HUES64 (cell line): ENCODE data around the gene PCDHA1.
A peak's percentile ranks its signal among the peaks of the same experiment; 100 is the strongest.
"Not testable (repeated sequence)": the region's sequence is repeated elsewhere in the genome, so short reads cannot be mapped to it uniquely, and the experiment has no call there.

Experiments used
- H3K27ac ChIP-seq: 2 replicates; pipeline ENCODE4 v1.7.0; 2013; ENCODE audit warnings: low read depth, low read length, inconsistent platforms
- H3K27me3 ChIP-seq: 2 replicates; pipeline ENCODE4 v1.6.1; 2013; ENCODE audit warnings: mild to moderate bottlenecking, low read length; ENCODE audit not compliant: insufficient read depth
- H3K36me3 ChIP-seq: 2 replicates; pipeline ENCODE4 v1.6.1; 2013; ENCODE audit warnings: mild to moderate bottlenecking, low read length; ENCODE audit not compliant: insufficient read depth
- H3K4me1 ChIP-seq: 2 replicates; pipeline ENCODE4 v1.6.1; 2013; ENCODE audit warnings: mild to moderate bottlenecking, low read length, moderate library complexity; ENCODE audit not compliant: insufficient read depth
- H3K4me3 ChIP-seq: 2 replicates; pipeline ENCODE4 v1.5.1; 2013; ENCODE audit warnings: mild to moderate bottlenecking, low read length, moderate library complexity
- H3K9ac ChIP-seq: 2 replicates; pipeline ENCODE4 v1.6.1; 2013; ENCODE audit warnings: mild to moderate bottlenecking, low read depth, low read length
- H3K9me3 ChIP-seq: 2 replicates; pipeline ENCODE4 v1.6.1; 2013; ENCODE audit warnings: low read depth, low read length; ENCODE audit not compliant: insufficient read depth
- WGBS: fragments of 150-250, 120-280 bp; methylation state at CpG from one replicate; pipeline ENCODE4 v1.1.7; 2013; ENCODE audit warnings: missing lambda C conversion rate; 5-methylcytosine and 5-hydroxymethylcytosine counted together

PCDHA1 gene

DNA sequence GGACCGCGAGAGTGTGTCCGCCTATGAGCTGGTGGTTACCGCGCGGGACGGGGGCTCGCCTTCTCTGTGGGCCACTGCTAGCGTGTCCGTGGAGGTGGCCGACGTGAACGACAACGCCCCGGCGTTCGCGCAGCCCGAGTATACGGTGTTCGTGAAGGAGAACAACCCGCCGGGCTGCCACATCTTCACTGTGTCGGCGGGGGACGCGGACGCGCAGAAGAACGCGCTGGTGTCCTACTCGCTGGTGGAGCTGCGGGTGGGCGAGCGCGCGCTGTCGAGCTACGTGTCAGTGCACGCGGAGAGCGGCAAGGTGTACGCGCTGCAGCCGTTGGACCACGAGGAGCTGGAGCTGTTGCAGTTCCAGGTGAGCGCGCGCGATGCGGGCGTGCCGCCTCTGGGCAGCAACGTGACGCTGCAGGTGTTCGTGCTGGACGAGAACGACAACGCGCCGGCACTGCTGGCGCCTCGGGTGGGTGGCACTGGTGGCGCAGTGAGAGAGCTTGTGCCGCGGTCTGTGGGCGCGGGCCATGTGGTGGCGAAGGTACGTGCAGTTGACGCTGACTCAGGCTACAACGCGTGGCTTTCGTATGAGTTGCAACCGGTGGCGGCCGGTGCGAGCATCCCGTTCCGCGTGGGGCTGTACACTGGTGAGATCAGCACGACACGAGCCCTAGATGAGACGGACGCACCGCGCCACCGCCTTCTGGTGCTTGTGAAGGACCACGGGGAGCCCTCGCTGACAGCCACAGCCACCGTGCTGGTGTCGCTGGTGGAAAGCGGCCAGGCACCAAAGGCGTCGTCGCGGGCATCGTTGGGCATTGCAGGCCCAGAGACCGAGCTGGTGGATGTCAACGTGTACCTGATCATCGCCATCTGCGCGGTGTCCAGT, 49.9 kb downstream of the PCDHA1 start:
- Histone ChIP-seq H3K9ac (no peak overlapping the region), H3K4me3 (no peak overlapping the region), H3K27me3 (no peaks in the 10 kb centered on the region), H3K9me3 (no peaks in the 10 kb centered on the region), H3K36me3 (no peaks in the 10 kb centered on the region), H3K4me1 (no peaks in the 10 kb centered on the region), H3K27ac (no peak overlapping the region)
- WGBS = 97% methylated on average over 103 of the region's 103 CpGs

DNA sequence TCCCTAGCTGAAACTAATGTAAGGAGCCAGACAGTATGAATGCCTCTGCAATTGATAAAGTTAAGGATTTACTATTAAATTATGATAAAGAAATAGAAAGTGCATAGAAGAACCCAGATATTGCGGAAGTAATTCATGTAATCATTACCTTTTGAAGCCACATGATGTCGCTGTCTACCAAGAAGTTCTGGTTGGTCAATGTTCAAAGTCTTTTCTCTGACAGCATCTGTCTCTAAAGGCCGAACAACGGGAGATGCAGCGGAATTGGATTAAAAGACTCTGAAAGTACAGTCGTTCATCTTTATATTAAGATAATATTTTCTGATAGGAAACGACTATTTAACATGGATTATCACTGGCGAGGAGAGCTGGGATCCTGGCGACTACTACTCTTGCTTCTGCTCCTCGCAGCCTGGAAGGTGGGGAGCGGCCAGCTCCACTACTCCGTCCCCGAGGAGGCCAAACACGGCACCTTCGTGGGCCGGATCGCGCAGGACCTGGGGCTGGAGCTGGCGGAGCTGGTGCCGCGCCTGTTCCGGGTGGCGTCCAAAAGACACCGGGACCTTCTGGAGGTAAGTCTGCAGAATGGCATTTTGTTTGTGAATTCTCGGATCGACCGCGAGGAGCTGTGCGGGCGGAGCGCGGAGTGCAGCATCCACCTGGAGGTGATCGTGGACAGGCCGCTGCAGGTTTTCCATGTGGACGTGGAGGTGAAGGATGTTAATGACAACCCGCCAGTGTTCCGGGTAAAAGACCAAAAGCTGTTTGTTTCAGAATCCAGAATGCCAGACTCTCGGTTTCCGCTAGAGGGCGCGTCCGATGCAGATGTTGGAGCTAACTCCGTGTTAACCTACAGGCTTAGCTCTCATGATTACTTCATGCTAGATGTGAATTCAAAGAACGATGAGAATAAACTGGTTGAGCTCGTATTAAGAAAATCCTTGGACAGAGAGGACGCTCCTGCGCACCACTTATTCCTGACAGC, 55.3 kb downstream of the PCDHA1 start, which contains the start of gene PCDHA8:
TSS of gene PCDHA8 (plus strand) at position 210 of the 985 bp plus-strand sequence. CDS start at position 345, 135 bp downstream.
- no peaks in the 10 kb centered on the region for H3K36me3 ChIP-seq
- no peak within 1 kb of the TSS for H3K9ac ChIP-seq
- H3K4me1 ChIP-seq = no peaks in the 10 kb centered on the region
- peak within 1 kb of the TSS; percentile 35 for H3K4me3 ChIP-seq
- H3K9me3 ChIP-seq = no peaks in the 10 kb centered on the region
- 85% methylated on average over 46 of the region's 47 CpGs for WGBS
- no peak within 1 kb of the TSS for H3K27ac ChIP-seq
- no peaks in the 10 kb centered on the region for H3K27me3 ChIP-seq

DNA sequence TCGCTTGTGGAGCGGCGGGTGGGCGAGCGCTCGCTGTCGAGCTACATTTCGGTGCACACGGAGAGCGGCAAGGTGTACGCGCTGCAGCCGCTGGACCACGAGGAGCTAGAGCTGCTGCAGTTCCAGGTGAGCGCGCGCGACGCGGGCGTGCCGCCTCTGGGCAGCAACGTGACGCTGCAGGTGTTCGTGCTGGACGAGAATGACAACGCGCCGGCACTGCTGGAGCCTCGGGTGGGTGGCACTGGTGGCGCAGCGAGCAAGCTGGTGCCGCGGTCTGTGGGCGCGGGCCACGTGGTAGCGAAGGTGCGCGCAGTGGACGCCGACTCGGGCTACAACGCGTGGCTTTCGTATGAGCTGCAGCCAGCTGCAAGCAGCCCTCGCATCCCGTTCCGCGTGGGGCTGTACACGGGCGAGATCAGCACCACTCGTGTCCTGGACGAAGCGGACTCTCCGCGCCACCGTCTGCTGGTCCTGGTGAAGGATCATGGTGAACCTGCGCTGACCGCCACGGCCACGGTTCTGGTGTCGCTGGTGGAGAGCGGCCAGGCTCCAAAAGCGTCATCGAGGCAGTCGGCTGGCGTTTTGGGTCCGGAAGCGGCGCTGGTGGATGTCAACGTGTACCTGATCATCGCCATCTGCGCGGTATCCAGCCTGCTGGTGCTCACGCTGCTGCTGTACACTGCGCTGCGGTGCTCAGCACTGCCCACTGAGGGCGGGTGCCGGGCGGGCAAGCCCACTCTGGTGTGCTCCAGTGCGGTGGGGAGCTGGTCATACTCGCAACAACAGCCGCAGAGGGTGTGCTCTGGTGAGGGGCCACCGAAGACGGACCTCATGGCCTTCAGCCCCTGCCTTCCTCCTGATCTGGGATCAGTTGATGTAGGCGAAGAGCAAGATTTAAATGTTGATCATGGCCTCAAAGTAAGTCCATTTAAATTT, 57.1 kb downstream of the PCDHA1 start:
- 97% methylated on average over 87 of the region's 87 CpGs for WGBS
- no peak overlapping the region for H3K27ac ChIP-seq
- no peaks in the 10 kb centered on the region for H3K4me1 ChIP-seq
- H3K36me3 ChIP-seq = no peaks in the 10 kb centered on the region
- no peak overlapping the region for H3K9ac ChIP-seq
- no peaks in the 10 kb centered on the region for H3K27me3 ChIP-seq
- H3K4me3 ChIP-seq = no peak overlapping the region
- no peaks in the 10 kb centered on the region for H3K9me3 ChIP-seq

DNA sequence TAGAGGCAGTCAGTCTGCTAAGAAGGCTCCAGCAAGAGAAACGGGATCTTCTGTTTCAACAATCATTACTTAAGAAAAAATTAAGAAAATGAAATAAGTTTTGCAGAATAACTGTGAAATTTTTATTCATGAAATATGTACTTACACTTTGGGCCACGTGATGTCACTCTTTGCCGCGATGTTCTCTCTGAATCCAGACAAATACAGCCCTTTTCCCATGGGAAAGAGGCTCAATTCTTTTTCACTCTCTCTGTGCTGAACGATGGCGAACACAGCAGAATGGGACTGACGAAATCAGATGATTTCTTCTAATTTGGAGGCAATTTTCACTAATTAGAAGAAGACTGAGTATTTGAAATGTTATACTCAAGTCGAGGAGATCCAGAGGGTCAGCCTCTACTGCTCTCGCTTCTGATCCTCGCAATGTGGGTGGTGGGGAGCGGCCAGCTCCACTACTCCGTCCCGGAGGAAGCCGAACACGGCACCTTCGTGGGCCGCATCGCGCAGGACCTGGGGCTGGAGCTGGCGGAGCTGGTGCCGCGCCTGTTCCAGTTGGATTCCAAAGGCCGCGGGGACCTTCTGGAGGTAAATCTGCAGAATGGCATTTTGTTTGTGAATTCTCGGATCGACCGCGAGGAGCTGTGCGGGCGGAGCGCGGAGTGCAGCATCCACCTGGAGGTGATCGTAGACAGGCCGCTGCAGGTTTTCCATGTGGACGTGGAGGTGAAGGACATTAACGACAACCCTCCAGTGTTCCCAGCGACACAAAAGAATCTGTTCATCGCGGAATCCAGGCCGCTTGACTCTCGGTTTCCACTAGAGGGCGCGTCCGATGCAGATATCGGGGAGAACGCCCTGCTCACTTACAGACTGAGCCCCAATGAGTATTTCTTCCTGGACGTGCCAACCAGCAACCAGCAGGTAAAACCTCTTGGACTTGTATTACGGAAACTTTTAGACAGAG, 62.5 kb downstream of the PCDHA1 start, which contains the start of gene PCDHA9:
TSS of gene PCDHA9 (plus strand) at position 244 of the 964 bp plus-strand sequence. CDS start at position 358, 114 bp downstream.
- peak within 1 kb of the TSS; percentile 28 for H3K4me3 ChIP-seq
- WGBS = 95% methylated on average over 39 of the region's 48 CpGs
- H3K27ac ChIP-seq, H3K36me3 ChIP-seq, H3K9ac ChIP-seq, H3K27me3 ChIP-seq, H3K4me1 ChIP-seq, H3K9me3 ChIP-seq: not testable (repeated sequence)

DNA sequence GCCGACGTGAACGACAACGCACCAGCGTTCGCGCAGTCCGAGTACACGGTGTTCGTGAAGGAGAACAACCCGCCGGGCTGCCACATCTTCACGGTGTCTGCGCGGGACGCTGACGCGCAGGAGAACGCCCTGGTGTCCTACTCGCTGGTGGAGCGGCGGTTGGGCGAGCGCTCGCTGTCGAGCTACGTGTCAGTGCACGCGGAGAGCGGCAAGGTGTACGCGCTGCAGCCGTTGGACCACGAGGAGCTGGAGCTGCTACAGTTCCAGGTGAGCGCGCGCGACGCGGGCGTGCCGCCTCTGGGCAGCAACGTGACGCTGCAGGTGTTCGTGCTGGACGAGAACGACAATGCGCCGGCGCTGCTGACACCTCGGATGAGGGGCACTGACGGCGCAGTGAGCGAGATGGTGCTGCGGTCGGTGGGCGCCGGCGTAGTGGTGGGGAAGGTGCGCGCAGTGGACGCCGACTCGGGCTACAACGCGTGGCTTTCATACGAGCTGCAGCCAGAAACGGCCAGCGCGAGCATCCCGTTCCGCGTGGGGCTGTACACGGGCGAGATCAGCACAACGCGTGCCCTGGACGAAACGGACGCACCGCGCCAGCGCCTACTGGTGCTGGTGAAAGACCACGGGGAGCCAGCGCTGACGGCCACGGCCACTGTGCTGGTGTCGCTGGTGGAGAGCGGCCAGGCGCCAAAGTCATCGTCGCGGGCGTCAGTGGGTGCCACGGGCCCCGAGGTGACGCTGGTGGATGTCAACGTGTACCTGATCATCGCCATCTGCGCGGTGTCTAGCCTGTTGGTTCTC, 64.1 kb downstream of the PCDHA1 start:
- WGBS = 97% methylated on average over 101 of the region's 101 CpGs

DNA sequence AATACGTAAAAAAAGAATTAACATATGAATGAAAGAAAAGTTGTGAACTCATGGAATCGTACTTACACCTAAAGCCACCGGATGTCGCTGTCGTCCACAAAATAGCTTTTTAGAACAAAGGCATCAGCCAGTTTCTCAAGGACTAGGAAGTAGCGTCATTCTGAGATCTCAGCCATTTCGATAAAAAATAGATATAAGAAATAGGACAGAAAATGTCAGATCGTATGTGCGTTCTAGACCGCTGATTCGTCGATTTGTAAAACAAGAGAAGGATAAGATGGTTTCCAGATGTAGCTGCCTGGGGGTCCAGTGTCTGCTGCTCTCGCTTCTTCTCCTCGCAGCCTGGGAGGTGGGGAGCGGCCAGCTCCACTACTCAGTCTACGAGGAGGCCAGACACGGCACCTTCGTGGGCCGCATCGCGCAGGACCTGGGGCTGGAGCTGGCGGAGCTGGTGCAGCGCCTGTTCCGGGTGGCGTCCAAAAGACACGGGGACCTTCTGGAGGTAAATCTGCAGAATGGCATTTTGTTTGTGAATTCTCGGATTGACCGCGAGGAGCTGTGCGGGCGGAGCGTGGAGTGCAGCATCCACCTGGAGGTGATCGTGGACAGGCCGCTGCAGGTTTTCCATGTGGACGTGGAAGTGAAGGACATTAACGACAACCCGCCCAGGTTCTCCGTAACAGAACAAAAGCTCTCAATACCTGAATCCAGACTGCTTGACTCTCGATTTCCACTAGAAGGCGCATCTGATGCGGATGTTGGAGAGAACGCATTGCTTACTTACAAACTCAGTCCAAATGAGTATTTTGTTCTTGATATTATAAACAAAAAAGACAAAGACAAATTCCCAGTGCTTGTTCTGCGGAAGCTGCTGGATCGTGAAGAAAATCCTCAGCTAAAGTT, 70.1 kb downstream of the PCDHA1 start, which contains the start of gene PCDHA10:
TSS of gene PCDHA10 (plus strand) at position 126 of the 903 bp plus-strand sequence. CDS start at position 278, 152 bp downstream.
- no peak within 1 kb of the TSS for H3K27ac ChIP-seq
- 0 out of 2 replicates have a peak, but pooled peaks cover 3% of the 10 kb centered on the region for H3K4me1 ChIP-seq
- 92% methylated on average over 44 of the region's 44 CpGs for WGBS
- no peaks in the 10 kb centered on the region for H3K36me3 ChIP-seq
- no peaks in the 10 kb centered on the region for H3K27me3 ChIP-seq
- H3K9me3 ChIP-seq = no peaks in the 10 kb centered on the region
- peak within 1 kb of the TSS; percentile 56 for H3K4me3 ChIP-seq
- peak within 1 kb of the TSS; percentile 70 for H3K9ac ChIP-seq

More for the DNA sequence above, 64.1 kb downstream of the PCDHA1 start:
- H3K9ac ChIP-seq, H3K4me1 ChIP-seq, H3K4me3 ChIP-seq, H3K9me3 ChIP-seq, H3K27me3 ChIP-seq, H3K27ac ChIP-seq, H3K36me3 ChIP-seq: not testable (repeated sequence)

DNA sequence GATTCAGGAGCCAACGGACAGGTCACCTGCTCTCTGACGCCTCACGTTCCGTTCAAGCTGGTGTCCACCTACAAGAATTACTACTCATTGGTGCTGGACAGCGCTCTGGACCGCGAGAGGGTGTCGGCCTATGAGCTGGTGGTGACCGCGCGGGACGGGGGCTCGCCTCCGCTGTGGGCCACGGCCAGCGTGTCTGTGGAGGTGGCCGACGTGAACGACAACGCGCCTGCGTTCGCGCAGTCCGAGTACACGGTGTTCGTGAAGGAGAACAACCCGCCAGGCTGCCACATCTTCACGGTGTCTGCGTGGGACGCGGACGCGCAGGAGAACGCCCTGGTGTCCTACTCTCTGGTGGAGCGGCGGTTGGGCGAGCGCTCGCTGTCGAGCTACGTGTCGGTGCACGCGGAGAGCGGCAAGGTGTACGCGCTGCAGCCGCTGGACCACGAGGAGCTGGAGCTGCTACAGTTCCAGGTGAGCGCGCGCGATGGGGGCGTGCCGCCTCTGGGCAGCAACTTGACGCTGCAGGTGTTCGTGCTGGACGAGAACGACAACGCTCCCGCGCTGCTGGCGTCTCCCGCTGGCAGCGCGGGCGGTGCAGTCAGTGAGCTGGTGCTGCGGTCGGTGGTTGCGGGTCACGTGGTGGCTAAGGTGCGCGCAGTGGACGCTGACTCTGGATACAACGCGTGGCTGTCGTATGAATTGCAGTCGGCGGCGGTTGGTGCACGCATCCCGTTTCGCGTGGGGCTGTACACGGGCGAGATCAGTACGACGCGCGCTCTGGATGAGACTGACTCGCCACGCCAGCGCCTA, 71.4 kb downstream of the PCDHA1 start:
- Histone ChIP-seq H3K9ac (no peak overlapping the region), H3K4me3 (no peak overlapping the region), H3K36me3 (no peaks in the 10 kb centered on the region), H3K9me3 (no peaks in the 10 kb centered on the region), H3K27me3 (no peaks in the 10 kb centered on the region), H3K4me1 (0 out of 2 replicates have a peak, but pooled peaks cover 3% of the 10 kb centered on the region), H3K27ac (no peak overlapping the region)
- WGBS = 97% methylated on average over 94 of the region's 94 CpGs

DNA sequence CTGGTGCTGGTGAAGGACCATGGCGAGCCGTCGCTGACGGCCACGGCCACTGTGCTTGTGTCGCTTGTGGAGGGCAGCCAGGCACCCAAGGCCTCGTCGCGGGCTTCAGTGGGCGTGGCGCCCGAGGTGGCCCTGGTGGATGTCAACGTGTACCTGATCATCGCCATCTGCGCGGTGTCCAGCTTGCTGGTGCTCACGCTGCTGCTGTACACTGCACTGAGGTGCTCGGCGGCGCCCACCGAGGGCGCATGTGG, 72.0 kb downstream of the PCDHA1 start:
- 0 out of 2 replicates have a peak, but pooled peaks cover 3% of the 10 kb centered on the region for H3K4me1 ChIP-seq
- H3K36me3 ChIP-seq = no peaks in the 10 kb centered on the region
- H3K4me3 ChIP-seq = no peak overlapping the region
- no peak overlapping the region for H3K27ac ChIP-seq
- no peak overlapping the region for H3K9ac ChIP-seq
- no peaks in the 10 kb centered on the region for H3K9me3 ChIP-seq
- WGBS = 97% methylated on average over 22 of the region's 22 CpGs
- H3K27me3 ChIP-seq = no peaks in the 10 kb centered on the region
